ENCODE data around the gene PREX1. TPM values are rescaled to one million over a fixed set of nuclear protein-coding genes. Genes with fewer than 3 reads are reported as not detected.

The PREX1 gene
- total RNA-seq, 4 donors from 2014 or later = 7.5 to 10.9 (median 9.1) TPM

GRCh38 chr20:48661575-48662455, 166.0 kb downstream of the PREX1 start:
- H3K27me3 ChIP-seq = no peaks in the 10 kb centered on the region
- DNase-seq (no peak), ATAC-seq (no peak)
- H3K27ac ChIP-seq = no peak overlapping the region
- H3K4me1 ChIP-seq = no peaks in the 10 kb centered on the region
- H3K9me3 ChIP-seq = peaks cover 0 to 5% (median 0%) of the 10 kb centered on the region in 3 donors
- no peak for TF ChIP-seq CTCF (IDR thresholded peaks at IDR 0.05 in 4 of 5, conservative IDR thresholded peaks at IDR 0.05 in 1 of 5)
- TF ChIP-seq POLR2A (IDR thresholded peaks at IDR 0.05) = no peak
- H3K4me3 ChIP-seq = no peak overlapping the region
- in situ Hi-C loops (cut with MboI; ENCODE audit: low sequenced_read_pairs in 4 of 4) = no loop called here
- H3K36me3 ChIP-seq = no peaks in the 10 kb centered on the region
- intact Hi-C loops (cut with DNase I; ENCODE audit: low total_unique reads) = no loop called here

GRCh38 chr20:48660788-48661187, 167.0 kb downstream of the PREX1 start:
- H3K27ac ChIP-seq = no peak overlapping the region
- intact Hi-C loops (cut with DNase I; ENCODE audit: low total_unique reads) = no loop called here
- in situ Hi-C loops (cut with MboI; ENCODE audit: low sequenced_read_pairs in 4 of 4) = no loop called here
- no peak overlapping the region for H3K4me3 ChIP-seq
- DNase-seq (no peak), ATAC-seq (no peak)
- H3K9me3 ChIP-seq = peaks cover 0 to 5% (median 0%) of the 10 kb centered on the region in 3 donors
- H3K4me1 ChIP-seq = no peaks in the 10 kb centered on the region
- no peak for TF ChIP-seq CTCF (IDR thresholded peaks at IDR 0.05 in 4 of 5, conservative IDR thresholded peaks at IDR 0.05 in 1 of 5)
- no peak for TF ChIP-seq POLR2A (IDR thresholded peaks at IDR 0.05)
- H3K27me3 ChIP-seq = no peaks in the 10 kb centered on the region
- no peaks in the 10 kb centered on the region for H3K36me3 ChIP-seq

GRCh38 chr20:48659858-48660257, 167.9 kb downstream of the PREX1 start:
- DNase-seq (no peak), ATAC-seq (no peak)
- TF ChIP-seq CTCF (IDR thresholded peaks at IDR 0.05 in 4 of 5, conservative IDR thresholded peaks at IDR 0.05 in 1 of 5) (no peak), POLR2A (IDR thresholded peaks at IDR 0.05) (no peak)
- no peaks in the 10 kb centered on the region for H3K36me3 ChIP-seq
- intact Hi-C loops (cut with DNase I; ENCODE audit: low total_unique reads) = loop anchor here (5.0 kb wide), 1 partner anchor 167 kb away; the partner anchor contains the start of gene PREX1
- no peaks in the 10 kb centered on the region for H3K27me3 ChIP-seq
- H3K27ac ChIP-seq = no peak overlapping the region
- H3K4me3 ChIP-seq = no peak overlapping the region
- in situ Hi-C loops (cut with MboI; ENCODE audit: low sequenced_read_pairs in 4 of 4) = loop anchor here (5.0 kb wide), 2 partner anchors 242 to 247 kb away; no protein-coding TSS in a partner anchor
- H3K4me1 ChIP-seq = no peaks in the 10 kb centered on the region
- H3K9me3 ChIP-seq = peaks cover 0 to 5% (median 0%) of the 10 kb centered on the region in 3 donors

GRCh38 chr20:48658505-48658904, 169.3 kb downstream of the PREX1 start:
- in situ Hi-C loops (cut with MboI; ENCODE audit: low sequenced_read_pairs in 4 of 4) (loop anchor here (5.0 kb wide), 2 partner anchors 244 to 249 kb away; no protein-coding TSS in a partner anchor), intact Hi-C loops (cut with DNase I; ENCODE audit: low total_unique reads) (loop anchor here (5.0 kb wide), 1 partner anchor 169 kb away; the partner anchor contains the start of gene PREX1)
- TF ChIP-seq POLR2A (IDR thresholded peaks at IDR 0.05) (no peak), CTCF (IDR thresholded peaks at IDR 0.05 in 4 of 5, conservative IDR thresholded peaks at IDR 0.05 in 1 of 5) (no peak)
- H3K36me3 ChIP-seq = no peaks in the 10 kb centered on the region
- ATAC-seq = no peak
- H3K4me3 ChIP-seq = no peak overlapping the region
- DNase-seq = no peak
- H3K9me3 ChIP-seq = peaks cover 0 to 5% (median 0%) of the 10 kb centered on the region in 3 donors
- H3K27ac ChIP-seq = no peak overlapping the region
- no peaks in the 10 kb centered on the region for H3K4me1 ChIP-seq
- no peaks in the 10 kb centered on the region for H3K27me3 ChIP-seq

Measured in gastrocnemius medialis (tissue), 4 donors.